Neural progenitor cell (in vitro differentiated cells): ENCODE results near the gene MAPKBP1. TPM values are rescaled to one million over a fixed set of nuclear protein-coding genes. Genes with fewer than 3 reads are reported as not detected.
A peak's percentile ranks its signal among the peaks of the same experiment; 100 is the strongest.

Source experiments
- DNase-seq: peaks from one replicate; pipeline ENCODE4 v3.0.0-alpha.2; 2016; ENCODE audit warnings: low spot score
- H2AFZ ChIP-seq: fragments of 200-600 bp; sonication (generic); replicated peaks from 2 replicates; pipeline ENCODE4 v1.6.1; 2016; ENCODE audit warnings: antibody characterized with exemption
- H3F3A ChIP-seq: fragments of 200-600 bp; sonication (generic); 2 replicates; pipeline ENCODE4 v1.6.1; 2016; ENCODE audit warnings: antibody characterized with exemption, low read depth
- H3K27ac ChIP-seq: fragments of 200-600 bp; sonication (generic); 2 replicates; pipeline ENCODE4 v1.5.1; 2016; ENCODE audit warnings: mild to moderate bottlenecking
- H3K27me3 ChIP-seq: fragments of 200-600 bp; sonication (generic); 2 replicates; pipeline ENCODE4 v1.6.1; 2016; ENCODE audit warnings: mild to moderate bottlenecking, moderate library complexity
- H3K36me3 ChIP-seq: fragments of 200-600 bp; sonication (generic); 2 replicates; pipeline ENCODE4 v1.5.1; 2016
- H3K4me1 ChIP-seq: fragments of 200-600 bp; sonication (generic); 2 replicates; pipeline ENCODE4 v1.6.1; 2016; ENCODE audit warnings: mixed run types
- H3K4me2 ChIP-seq: fragments of 200-600 bp; sonication (generic); 2 replicates; pipeline ENCODE4 v1.6.1; 2016
- H3K4me3 ChIP-seq: fragments of 200-600 bp; sonication (generic); 2 replicates; pipeline ENCODE4 v1.5.1; 2016
- H3K79me2 ChIP-seq: fragments of 200-600 bp; sonication (generic); 2 replicates; pipeline ENCODE4 v1.6.1; 2016; ENCODE audit warnings: low read depth
- H3K9ac ChIP-seq: fragments of 200-600 bp; sonication (generic); 2 replicates; pipeline ENCODE4 v1.6.1; 2016
- H3K9me3 ChIP-seq: fragments of 200-600 bp; sonication (generic); 2 replicates; pipeline ENCODE4 v1.5.1; 2016; ENCODE audit warnings: low read depth
- H4K20me1 ChIP-seq: fragments of 200-600 bp; sonication (generic); 2 replicates; pipeline ENCODE4 v1.6.1; 2016; ENCODE audit warnings: low read depth
- H3K27ac Mint-ChIP-seq: 3 replicates; pipeline ENCODE4 v1.8.0; 2021; ENCODE audit warnings: mixed read lengths
- H3K27me3 Mint-ChIP-seq: 2 replicates; pipeline ENCODE4 v1.8.0; 2022; ENCODE audit warnings: low read depth, mild to moderate bottlenecking, inconsistent platforms, moderate library complexity, mixed read lengths; ENCODE audit not compliant: insufficient read depth
- H3K36me3 Mint-ChIP-seq: 3 replicates; pipeline ENCODE4 v1.8.0; 2021; ENCODE audit warnings: mixed read lengths
- H3K4me1 Mint-ChIP-seq: 3 replicates; pipeline ENCODE4 v1.8.0; 2021; ENCODE audit warnings: mixed read lengths
- H3K4me3 Mint-ChIP-seq: 3 replicates; pipeline ENCODE4 v1.8.0; 2021; ENCODE audit warnings: mild to moderate bottlenecking, moderate library complexity, mixed read lengths
- H3K9me3 Mint-ChIP-seq: 3 replicates; pipeline ENCODE4 v1.8.0; 2020; ENCODE audit warnings: mixed read lengths
- EZH2 ChIP-seq: fragments of 200-600 bp; sonication (generic); IDR thresholded peaks from 2 replicates; pipeline ENCODE4 v1.6.1; 2017; ENCODE audit warnings: antibody characterized with exemption, mild to moderate bottlenecking, moderate library complexity
- EZH2phosphoT487 ChIP-seq: fragments of 200-600 bp; sonication (generic); IDR thresholded peaks from 2 replicates; pipeline ENCODE4 v1.6.1; 2017; ENCODE audit warnings: antibody characterized with exemption
- total RNA-seq: library from RNA; depleted of rRNA; stranded (reverse); fragments of >200 nt; gene quantifications from 2 replicates; pipeline ENCODE4 v1.2.3, GENCODE V29; 2015; ENCODE audit warnings: low replicate concordance
- TF ChIP-seq, protein P1 (sequence below): fragments of 200-600 bp; sonication (generic); IDR thresholded peaks from 2 replicates; pipeline ENCODE4 v1.5.1; 2017; ENCODE audit warnings: antibody characterized with exemption, mild to moderate bottlenecking

Gene MAPKBP1
- total RNA-seq, 1 donor from 2014 or later: 10.1 TPM

DNA sequence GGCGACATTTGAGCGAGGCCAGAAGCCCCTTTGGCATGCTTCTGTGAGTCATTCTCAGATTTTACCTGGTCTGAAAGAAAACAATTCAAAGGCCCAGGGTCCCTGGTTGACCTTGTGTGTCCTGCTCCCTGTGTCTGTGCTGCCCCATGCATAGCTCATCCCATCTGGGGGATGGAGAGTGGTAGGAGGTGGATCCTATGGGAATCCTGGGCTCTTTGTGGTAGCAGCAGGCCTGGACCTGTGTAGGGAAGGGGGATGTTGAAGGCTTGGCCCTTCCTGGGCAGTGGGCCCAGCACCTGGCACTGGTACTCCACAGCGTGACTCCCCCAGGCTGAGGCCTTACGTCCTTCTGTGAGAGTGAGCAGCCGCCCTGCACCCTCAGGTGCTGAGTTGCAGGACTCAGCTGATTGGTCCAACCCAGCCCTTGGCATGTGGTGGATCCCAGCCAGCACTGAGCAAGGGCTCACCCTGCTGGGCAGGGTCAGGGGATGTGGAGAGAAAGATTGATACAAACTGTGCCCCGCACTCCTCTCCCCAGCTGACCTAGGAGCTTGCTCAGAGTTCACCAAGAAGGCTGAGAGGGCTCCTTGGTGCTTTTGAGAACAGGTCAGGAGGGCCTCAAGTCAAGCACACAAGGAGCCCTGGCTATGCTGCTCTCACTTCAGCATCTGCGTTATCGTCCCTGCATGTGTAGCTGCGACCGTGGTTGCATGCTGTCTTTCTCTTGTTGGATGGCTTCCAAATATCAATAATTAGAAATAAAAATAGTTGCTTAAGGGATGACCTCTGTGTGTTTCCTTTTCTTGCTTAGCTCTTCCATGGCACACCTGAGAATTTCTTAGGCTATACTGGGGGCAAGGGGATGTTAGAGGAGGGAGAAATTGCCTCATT, 32.3 kb downstream of the MAPKBP1 start:
- Mint-ChIP-seq H3K9me3 (no peaks in the 10 kb centered on the region), H3K27ac (no peak overlapping the region), H3K36me3 (peaks cover 3% of the 10 kb centered on the region), H3K27me3 (peaks cover 3% of the 10 kb centered on the region), H3K4me3 (no peak overlapping the region), H3K4me1 (peaks cover 8% of the 10 kb centered on the region)
- TF ChIP-seq, protein P1, sequence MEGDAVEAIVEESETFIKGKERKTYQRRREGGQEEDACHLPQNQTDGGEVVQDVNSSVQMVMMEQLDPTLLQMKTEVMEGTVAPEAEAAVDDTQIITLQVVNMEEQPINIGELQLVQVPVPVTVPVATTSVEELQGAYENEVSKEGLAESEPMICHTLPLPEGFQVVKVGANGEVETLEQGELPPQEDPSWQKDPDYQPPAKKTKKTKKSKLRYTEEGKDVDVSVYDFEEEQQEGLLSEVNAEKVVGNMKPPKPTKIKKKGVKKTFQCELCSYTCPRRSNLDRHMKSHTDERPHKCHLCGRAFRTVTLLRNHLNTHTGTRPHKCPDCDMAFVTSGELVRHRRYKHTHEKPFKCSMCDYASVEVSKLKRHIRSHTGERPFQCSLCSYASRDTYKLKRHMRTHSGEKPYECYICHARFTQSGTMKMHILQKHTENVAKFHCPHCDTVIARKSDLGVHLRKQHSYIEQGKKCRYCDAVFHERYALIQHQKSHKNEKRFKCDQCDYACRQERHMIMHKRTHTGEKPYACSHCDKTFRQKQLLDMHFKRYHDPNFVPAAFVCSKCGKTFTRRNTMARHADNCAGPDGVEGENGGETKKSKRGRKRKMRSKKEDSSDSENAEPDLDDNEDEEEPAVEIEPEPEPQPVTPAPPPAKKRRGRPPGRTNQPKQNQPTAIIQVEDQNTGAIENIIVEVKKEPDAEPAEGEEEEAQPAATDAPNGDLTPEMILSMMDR: peak; percentile 37
- TF ChIP-seq EZH2phosphoT487 (no peak), EZH2 (no peak)
- Histone ChIP-seq H3F3A (no peaks in the 10 kb centered on the region), H3K4me3 (no peak overlapping the region), H2AFZ (no peak overlapping the region), H3K79me2 (no peaks in the 10 kb centered on the region), H3K9me3 (no peaks in the 10 kb centered on the region), H3K27ac (no peak overlapping the region), H3K27me3 (no peaks in the 10 kb centered on the region), H4K20me1 (no peaks in the 10 kb centered on the region), H3K4me1 (no peaks in the 10 kb centered on the region), H3K4me2 (no peak overlapping the region), H3K9ac (no peak overlapping the region), H3K36me3 (no peaks in the 10 kb centered on the region)
- DNase-seq: peak; percentile 50

DNA sequence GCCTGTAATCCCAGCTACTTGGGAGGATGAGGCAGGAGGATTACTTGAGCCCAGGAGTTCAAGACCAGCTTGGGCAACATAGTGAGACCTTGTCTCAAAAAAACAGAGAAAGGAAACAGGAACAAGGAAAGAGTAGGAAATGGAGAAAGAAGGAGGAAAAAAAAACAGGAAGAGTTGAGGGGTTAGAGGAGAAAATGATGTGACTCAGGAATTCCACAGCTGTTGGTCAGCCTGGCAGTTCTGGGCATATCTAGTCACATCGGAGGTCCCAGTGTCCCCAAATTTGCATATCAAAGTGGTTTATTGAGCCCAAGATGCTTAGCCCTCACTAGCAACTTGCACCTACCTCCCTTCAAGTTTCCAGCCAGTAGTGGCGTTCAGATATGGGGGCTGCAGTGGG, 34.8 kb downstream of the MAPKBP1 start:
- Histone ChIP-seq H4K20me1 (no peaks in the 10 kb centered on the region), H3K36me3 (no peaks in the 10 kb centered on the region), H3K4me2 (no peak overlapping the region), H3K9me3 (no peaks in the 10 kb centered on the region), H3K4me1 (no peaks in the 10 kb centered on the region), H2AFZ (no peak overlapping the region), H3K27me3 (no peaks in the 10 kb centered on the region), H3K79me2 (no peaks in the 10 kb centered on the region), H3K9ac (no peak overlapping the region), H3K4me3 (no peak overlapping the region), H3F3A (no peaks in the 10 kb centered on the region), H3K27ac (no peak overlapping the region)
- H3K9me3 Mint-ChIP-seq: no peaks in the 10 kb centered on the region
- TF ChIP-seq EZH2 (no peak), EZH2phosphoT487 (no peak)
- TF ChIP-seq, protein P1: no peak
- H3K4me3 Mint-ChIP-seq: no peak overlapping the region
- H3K4me1 Mint-ChIP-seq: peaks cover 12% of the 10 kb centered on the region
- H3K27me3 Mint-ChIP-seq: no peaks in the 10 kb centered on the region
- no peak for DNase-seq
- H3K36me3 Mint-ChIP-seq: peaks cover 4% of the 10 kb centered on the region
- no peak overlapping the region for H3K27ac Mint-ChIP-seq

DNA sequence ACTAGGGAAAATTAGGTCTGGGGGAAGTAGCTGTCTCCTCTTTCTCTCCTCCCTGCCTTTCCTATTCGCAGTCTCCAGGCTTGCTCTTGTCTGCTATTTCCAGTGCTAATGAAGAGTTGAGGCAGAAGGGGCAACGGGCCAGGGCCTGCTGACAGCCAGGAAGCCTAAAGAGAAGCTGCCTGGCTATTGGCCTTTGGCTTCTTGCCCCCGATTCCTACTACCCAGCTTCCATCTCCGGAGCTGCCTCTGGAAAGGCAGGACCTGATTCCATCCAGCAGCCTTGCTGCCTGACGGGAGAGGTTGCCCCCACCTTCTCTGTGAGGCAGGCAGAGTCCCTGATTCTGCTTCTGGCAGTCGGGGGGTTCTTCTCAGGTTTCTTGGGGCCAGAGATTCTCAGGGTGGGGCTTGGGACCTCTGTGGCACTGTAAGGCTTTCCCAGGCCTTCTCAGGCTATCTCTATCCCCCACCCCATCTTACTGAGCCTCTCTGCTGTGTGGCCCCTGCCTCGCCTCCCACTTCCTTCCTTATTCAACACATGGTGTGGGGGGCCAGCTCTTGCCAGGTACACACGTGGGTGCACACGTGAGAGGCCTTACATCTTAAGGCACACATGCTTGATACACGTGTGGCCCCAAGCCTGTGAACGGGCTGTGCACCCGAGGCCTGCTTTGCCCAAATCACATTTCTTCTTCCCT, 35.4 kb downstream of the MAPKBP1 start:
- Histone ChIP-seq H3K4me3 (no peak overlapping the region), H3K79me2 (no peaks in the 10 kb centered on the region), H3K27ac (no peak overlapping the region), H3K27me3 (no peaks in the 10 kb centered on the region), H3K4me1 (no peaks in the 10 kb centered on the region), H2AFZ (no peak overlapping the region), H3K9ac (no peak overlapping the region), H3K4me2 (no peak overlapping the region), H3K36me3 (no peaks in the 10 kb centered on the region), H3F3A (no peaks in the 10 kb centered on the region), H3K9me3 (no peaks in the 10 kb centered on the region), H4K20me1 (no peaks in the 10 kb centered on the region)
- Mint-ChIP-seq H3K27ac (no peak overlapping the region), H3K36me3 (peaks cover 4% of the 10 kb centered on the region), H3K9me3 (no peaks in the 10 kb centered on the region), H3K4me1 (peaks cover 7% of the 10 kb centered on the region), H3K4me3 (no peak overlapping the region), H3K27me3 (no peaks in the 10 kb centered on the region)
- DNase-seq: no peak
- TF ChIP-seq, protein P1: no peak
